Ecto neural progenitor cell (in vitro differentiated cells): ENCODE data around the gene CCNT2.
"Not testable (repeated sequence)": the region's sequence is repeated elsewhere in the genome, so short reads cannot be mapped to it uniquely, and the experiment has no call there.

ENCODE experiments used
- DNase-seq: peaks from one replicate; pipeline ENCODE4 v3.0.0-alpha.2; 2018; ENCODE audit warnings: low spot score

Gene CCNT2

GRCh38 chr2:134976074-134976702 is 57.6 kb downstream of the CCNT2 start:
- no peak for DNase-seq

DNA sequence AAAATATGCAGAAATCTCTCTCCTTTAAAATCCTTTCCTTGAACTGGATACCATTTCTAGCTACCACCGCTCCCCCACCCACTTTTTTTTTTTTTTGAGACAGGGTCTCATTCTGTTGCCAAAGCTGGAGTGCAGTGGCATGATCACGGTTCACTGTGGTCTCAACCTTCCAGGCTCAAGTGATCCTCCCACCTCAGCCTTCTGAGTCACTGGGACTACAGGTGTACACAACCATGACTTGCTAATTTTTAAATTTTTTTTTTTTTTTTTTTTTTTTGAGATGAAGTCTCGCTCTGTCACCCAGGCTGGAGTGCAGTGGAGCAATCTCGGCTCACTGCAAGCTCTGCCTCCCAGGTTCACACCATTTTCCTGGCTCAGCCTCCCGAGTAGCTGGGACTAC is 58.5 kb downstream of the CCNT2 start:
- DNase-seq = not testable (repeated sequence)

GRCh38 chr2:134979221-134979620 is 60.6 kb downstream of the CCNT2 start:
- no peak for DNase-seq

DNA sequence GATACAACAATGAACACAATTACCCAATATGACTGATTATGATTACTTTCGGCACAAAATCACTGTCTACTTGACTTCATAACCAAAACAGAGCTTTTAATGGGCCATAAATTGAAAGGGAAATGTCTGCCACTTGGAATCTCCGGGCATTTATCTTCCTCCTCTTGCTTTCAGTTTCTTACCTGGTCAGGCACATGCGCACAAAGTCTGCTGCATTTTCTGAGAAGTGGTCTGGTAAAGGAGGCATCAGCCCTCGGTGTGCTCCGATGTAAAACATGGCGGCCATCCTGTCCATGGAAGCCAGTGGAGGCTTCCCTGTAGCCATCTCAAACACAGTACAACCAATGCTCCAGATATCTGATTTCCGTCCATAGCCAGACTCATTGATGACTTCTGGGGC is 62.0 kb downstream of the CCNT2 start:
- DNase-seq = no peak

DNA sequence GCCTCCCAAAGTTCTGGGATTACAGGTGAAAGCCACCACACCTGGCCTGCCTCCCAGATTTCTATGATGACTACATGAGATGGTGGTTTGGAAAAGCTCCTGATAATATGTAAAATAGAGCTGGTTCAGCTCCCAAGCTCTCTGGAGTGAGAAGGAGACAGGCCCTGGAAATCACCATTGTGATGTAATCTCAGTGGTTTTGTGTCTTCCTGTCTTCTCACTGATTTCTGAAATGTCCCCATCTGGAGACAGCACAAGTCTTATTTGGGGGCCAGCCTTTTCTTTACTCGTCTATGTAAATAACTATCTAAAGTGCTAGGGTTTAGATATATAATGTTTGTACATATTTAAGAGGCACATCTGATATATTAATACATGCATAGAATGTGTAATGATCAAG is 64.0 kb downstream of the CCNT2 start:
- no peak for DNase-seq

GRCh38 chr2:134985061-134985460 is 66.4 kb downstream of the CCNT2 start:
- no peak for DNase-seq

- DNase-seq = no peak
Measured at GRCh38 chr2:134988994-134989605, 70.5 kb downstream of the CCNT2 start.

DNA sequence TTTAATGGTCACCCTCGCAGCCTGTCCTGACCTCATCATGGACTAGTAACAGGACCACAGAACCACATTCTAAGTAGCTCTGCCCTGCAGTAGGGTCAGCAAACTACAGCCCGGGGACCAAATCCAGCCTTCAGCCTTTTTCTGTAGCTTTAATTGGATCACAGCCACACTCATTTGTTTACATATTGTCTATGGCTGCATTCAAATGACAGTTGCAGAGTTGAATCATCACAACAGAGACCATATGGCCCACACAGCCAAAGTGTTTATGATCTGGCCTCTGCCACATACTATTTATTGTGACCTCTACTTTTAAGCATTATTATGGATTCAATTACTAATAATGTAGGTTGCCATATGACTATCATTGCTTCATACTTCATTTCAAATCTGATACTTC is 80.9 kb downstream of the CCNT2 start:
- DNase-seq = no peak

DNA sequence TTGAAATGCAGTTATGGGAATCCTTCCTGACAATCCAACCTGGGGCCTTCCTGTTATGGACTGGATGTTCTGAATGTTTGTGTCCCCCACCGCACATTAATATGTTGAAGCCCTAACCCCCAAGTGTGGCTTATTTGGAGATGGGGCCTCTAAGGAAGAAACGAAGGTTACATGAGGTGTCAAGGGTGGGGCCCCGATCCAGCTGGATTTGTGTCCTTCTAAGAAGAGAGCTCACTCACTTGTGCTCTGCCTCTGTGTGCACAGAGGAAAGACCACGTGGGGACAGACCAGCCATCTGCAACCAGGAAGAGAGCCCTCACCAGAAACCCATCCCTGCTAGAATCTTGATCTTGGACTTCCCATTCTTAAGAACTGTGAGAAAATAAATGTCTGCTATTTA is 84.2 kb downstream of the CCNT2 start:
- no peak for DNase-seq

GRCh38 chr2:135004005-135004746 is 85.6 kb downstream of the CCNT2 start:
- DNase-seq = peak; percentile 83

- DNase-seq = no peak
Measured at GRCh38 chr2:135005753-135006152, 87.1 kb downstream of the CCNT2 start.
